Thyroid gland (tissue), 4 donors: ENCODE measurements around the gene DARS1.

ENCODE experiments used
- POLR2A ChIP-seq, 2 donors: fragments of 450-650 bp; IDR thresholded peaks; one replicate each; pipeline ENCODE4 v1.6.1; 2017; ENCODE audit warnings: antibody characterized with exemption in 2 of 2, mild to moderate bottlenecking in 2 of 2, moderate library complexity in 1 of 2
- TF ChIP-seq, protein P1 (sequence below), 6 experiments: fragments of 200-600 bp in 3 of 6; fragments of 450-650 bp in 3 of 6; sonication (generic) in 3 of 6; IDR thresholded peaks; one replicate each; pipeline ENCODE4 v1.5.1; 2016 to 2019; ENCODE audit warnings: antibody characterized with exemption in 6 of 6, mild to moderate bottlenecking in 2 of 6, inconsistent platforms in 1 of 6, moderate library complexity in 1 of 6

DNA sequence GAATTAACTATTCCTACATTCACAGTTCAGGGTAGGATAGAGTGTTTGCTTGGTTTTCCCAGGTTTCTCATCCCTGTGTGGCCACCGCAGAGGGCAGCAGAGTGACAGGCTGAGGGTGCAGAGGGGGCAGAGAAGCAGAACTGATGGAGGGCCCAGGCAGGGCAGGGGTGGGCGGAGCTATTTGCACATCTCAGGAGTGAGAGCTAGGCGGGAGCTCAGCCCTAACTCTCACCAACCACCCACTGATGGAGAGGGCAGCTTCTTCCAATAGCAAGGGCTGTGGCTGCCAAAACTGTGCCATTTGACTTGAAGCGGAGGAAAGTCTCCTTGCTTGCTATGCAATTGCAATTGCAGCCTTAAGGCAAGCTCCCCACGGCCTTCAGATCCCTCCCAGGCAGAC lies 12.0 kb upstream of the DARS1 start:
- TF ChIP-seq, protein P1, sequence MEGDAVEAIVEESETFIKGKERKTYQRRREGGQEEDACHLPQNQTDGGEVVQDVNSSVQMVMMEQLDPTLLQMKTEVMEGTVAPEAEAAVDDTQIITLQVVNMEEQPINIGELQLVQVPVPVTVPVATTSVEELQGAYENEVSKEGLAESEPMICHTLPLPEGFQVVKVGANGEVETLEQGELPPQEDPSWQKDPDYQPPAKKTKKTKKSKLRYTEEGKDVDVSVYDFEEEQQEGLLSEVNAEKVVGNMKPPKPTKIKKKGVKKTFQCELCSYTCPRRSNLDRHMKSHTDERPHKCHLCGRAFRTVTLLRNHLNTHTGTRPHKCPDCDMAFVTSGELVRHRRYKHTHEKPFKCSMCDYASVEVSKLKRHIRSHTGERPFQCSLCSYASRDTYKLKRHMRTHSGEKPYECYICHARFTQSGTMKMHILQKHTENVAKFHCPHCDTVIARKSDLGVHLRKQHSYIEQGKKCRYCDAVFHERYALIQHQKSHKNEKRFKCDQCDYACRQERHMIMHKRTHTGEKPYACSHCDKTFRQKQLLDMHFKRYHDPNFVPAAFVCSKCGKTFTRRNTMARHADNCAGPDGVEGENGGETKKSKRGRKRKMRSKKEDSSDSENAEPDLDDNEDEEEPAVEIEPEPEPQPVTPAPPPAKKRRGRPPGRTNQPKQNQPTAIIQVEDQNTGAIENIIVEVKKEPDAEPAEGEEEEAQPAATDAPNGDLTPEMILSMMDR (IDR thresholded peaks at IDR 0.05), result no peak
- no peak for TF ChIP-seq POLR2A (IDR thresholded peaks at IDR 0.05)
